Measurements from ENCODE around the gene TMEM184B. TPM values are rescaled to one million over a fixed set of nuclear protein-coding genes. Genes with fewer than 3 reads are reported as not detected.

TMEM184B gene
- total RNA-seq, 4 donors from 2014 or later: 39.4 to 108 (median 75.3) TPM

DNA sequence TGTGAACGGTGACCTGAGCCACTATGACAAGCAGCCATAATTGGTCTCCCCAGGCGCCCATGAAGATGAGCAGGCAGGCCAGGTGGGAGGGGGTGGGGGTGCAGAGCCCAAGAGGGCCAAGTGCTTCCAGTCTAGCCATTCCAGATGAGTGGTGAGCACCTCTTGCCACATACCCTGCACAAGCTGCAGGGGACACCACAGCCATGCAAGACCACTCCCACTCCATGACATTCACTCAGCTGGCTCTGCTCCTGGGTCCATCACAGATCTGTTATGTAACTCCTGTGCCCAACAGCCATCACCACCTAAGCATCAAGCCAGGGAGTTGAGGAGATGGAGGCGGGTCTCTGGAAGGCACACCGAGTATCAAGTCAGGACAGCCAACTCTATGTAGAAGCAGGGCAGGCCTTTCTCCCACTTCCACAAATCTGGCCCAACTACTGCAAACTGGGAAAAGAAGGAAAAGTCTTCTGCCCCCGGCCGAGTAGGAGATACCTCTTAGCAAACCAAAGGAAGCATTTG, 8.4 kb downstream of the TMEM184B start:
- no peak overlapping the region for H3K4me3 ChIP-seq
- 80% methylated on average over 5 of the region's 6 CpGs for WGBS
- H3K36me3 ChIP-seq: peaks cover 0 to 20% (median 3%) of the 10 kb centered on the region in 4 donors
- no peak for DNase-seq (ENCODE audit: extremely low spot score)
- H3K27me3 ChIP-seq: no peaks in the 10 kb centered on the region
- no peaks in the 10 kb centered on the region for H3K9me3 ChIP-seq
- TF ChIP-seq POLR2A (IDR thresholded peaks at IDR 0.05; ENCODE audit: low read depth) (no peak), POLR2AphosphoS5 (IDR thresholded peaks at IDR 0.05) (no peak), EP300 (IDR thresholded peaks at IDR 0.05) (no peak)
- TF ChIP-seq, protein P1, sequence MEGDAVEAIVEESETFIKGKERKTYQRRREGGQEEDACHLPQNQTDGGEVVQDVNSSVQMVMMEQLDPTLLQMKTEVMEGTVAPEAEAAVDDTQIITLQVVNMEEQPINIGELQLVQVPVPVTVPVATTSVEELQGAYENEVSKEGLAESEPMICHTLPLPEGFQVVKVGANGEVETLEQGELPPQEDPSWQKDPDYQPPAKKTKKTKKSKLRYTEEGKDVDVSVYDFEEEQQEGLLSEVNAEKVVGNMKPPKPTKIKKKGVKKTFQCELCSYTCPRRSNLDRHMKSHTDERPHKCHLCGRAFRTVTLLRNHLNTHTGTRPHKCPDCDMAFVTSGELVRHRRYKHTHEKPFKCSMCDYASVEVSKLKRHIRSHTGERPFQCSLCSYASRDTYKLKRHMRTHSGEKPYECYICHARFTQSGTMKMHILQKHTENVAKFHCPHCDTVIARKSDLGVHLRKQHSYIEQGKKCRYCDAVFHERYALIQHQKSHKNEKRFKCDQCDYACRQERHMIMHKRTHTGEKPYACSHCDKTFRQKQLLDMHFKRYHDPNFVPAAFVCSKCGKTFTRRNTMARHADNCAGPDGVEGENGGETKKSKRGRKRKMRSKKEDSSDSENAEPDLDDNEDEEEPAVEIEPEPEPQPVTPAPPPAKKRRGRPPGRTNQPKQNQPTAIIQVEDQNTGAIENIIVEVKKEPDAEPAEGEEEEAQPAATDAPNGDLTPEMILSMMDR (IDR thresholded peaks at IDR 0.05): no peak
- peaks cover 85 to 99% (median 90%) of the 10 kb centered on the region in 4 donors for H3K4me1 ChIP-seq
- intact Hi-C loops (cut with DNase I): loop anchor here (10.0 kb wide), 1 partner anchor 90 kb away; no protein-coding TSS in a partner anchor
- no peak overlapping the region for H3K27ac ChIP-seq (replicated peaks in 1 of 4)

DNA sequence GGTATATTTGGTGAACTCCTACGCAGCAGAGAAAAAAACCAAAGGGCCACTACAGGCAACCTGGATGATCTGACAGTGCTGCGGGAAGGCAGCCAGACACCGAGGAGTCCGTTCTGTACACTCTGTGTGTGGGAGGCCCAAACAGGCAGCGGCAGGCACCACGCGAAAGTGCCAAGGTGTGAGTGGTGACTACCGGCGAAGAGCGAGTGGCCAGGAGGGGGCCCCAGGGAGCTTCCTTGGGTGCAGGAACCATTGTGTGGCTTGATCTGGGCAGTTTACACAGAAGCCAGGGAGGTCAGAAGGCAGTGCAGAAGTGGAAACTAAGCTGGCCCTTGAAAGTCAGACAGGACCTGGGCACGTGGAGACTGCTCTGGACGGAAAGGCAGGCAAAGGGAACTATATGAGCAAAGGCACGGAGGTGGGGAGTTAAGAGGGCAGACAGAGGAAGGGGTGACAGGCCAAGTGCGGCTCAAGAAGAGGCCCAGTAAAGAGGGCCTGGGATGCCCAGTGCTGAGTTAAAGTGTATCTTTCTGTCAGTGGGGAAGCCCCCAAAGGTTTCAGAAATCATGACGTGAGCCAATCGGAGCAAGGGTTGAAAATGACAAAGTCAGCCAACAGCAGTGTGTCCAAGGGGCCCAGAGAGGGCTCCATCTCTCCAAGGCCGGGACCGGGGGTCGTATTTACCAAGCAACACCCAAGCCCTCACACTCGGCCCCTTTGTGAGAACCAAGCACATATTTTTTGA, 10.6 kb downstream of the TMEM184B start:
- Histone ChIP-seq H3K4me1 (peaks cover 87 to 99% (median 91%) of the 10 kb centered on the region in 4 donors), H3K27ac (replicated peaks in 1 of 4) (peak overlapping the region; percentile 83 to 91 (median 88)), H3K36me3 (peaks cover 0 to 20% (median 3%) of the 10 kb centered on the region in 4 donors), H3K9me3 (no peaks in the 10 kb centered on the region), H3K4me3 (no peak overlapping the region), H3K27me3 (no peaks in the 10 kb centered on the region)
- intact Hi-C loops (cut with DNase I): loop anchor here (10.0 kb wide), 1 partner anchor 93 kb away; no protein-coding TSS in a partner anchor
- no peak for DNase-seq (ENCODE audit: extremely low spot score)
- WGBS: 75% methylated on average over 19 of the region's 20 CpGs
- TF ChIP-seq, protein P1 (IDR thresholded peaks at IDR 0.05): peak; percentile 44 to 61 (median 51)
- TF ChIP-seq POLR2A (IDR thresholded peaks at IDR 0.05; ENCODE audit: low read depth): no peak
- peak in 1 of 2 donors; percentile 32 for TF ChIP-seq POLR2AphosphoS5 (IDR thresholded peaks at IDR 0.05)

DNA sequence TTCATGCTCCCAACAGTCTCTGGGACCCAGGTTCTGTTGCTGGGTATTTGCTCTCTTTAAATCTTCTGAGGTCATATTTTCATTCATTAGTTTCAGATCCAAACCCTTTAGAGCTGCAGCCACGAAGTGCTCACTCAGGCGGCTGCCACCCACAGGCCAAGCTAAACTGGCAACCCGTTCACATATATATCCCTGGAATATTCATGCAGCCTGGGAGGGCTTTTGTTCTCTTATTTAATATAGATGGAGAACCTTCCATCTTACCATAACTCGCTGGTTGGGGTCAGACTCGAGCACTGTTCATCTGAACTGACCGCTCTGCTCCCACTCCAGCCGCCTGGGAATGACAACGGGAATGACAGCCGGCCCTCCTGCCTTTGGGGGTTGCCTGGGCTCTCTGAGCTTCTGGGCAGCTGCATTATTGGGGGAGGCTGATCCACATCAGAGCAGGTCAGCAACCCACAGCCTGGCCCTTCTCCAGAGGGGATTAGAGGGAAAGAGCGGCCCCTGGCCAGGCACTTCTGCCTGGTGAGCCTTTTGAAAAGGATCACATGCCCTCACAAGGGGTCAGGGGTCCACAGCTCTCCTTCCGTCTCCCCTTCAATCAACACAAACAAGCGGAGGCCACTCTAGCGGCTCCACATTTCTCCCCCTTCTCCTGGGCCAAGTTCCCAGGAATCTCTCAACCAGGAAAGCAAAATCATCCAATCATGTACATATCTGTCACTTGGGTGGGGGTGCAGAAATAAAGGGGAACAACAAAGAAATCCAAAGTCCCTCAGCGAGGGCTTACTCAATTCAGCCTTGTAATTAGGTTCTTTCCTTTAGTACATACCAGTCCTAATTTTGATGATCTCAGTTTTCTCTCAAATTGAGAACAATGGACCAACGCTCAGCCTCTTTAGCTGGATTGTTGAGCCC, 11.8 kb downstream of the TMEM184B start:
- Histone ChIP-seq H3K4me1 (peaks cover 87 to 99% (median 91%) of the 10 kb centered on the region in 4 donors), H3K27ac (replicated peaks in 1 of 4) (peak overlapping the region; percentile 83 to 91 (median 88))
- intact Hi-C loops (cut with DNase I): loop anchor here (10.0 kb wide), 1 partner anchor 94 kb away; no protein-coding TSS in a partner anchor

DNA sequence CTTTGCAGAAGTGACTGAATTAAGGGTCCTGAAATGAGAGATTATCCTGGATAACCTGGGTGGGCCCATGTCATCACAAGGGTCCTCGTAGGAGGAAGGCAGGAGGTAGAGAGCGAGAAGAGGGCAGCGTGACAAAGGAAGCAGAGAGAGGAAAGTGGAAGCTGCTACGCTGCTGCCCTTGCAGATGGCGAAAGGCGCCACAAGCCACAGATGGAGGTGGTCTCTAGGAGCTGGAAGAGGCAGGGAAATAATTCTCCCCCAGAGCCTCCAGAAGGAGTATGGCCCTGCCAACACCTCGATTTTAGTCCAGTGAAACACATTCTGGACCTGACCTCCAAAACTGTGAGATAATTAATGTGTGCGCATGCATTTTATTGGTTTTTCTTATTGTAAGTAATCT, 13.4 kb downstream of the TMEM184B start:
- Histone ChIP-seq H3K4me1 (peaks cover 74 to 84% (median 81%) of the 10 kb centered on the region in 4 donors), H3K9me3 (no peaks in the 10 kb centered on the region), H3K4me3 (no peak overlapping the region), H3K27ac (replicated peaks in 1 of 4) (peak overlapping the region; percentile 83 to 91 (median 88)), H3K27me3 (no peaks in the 10 kb centered on the region), H3K36me3 (peaks cover 0 to 16% (median 3%) of the 10 kb centered on the region in 4 donors)
- DNase-seq (ENCODE audit: extremely low spot score): no peak
- TF ChIP-seq POLR2A (IDR thresholded peaks at IDR 0.05; ENCODE audit: low read depth) (no peak), POLR2AphosphoS5 (IDR thresholded peaks at IDR 0.05) (no peak)
- 81% methylated on average over 8 of the region's 8 CpGs for WGBS
- intact Hi-C loops (cut with DNase I): no loop called here

More for the DNA sequence above, 11.8 kb downstream of the TMEM184B start:
- Histone ChIP-seq H3K27me3 (no peaks in the 10 kb centered on the region), H3K36me3 (peaks cover 0 to 20% (median 3%) of the 10 kb centered on the region in 4 donors), H3K4me3 (peak overlapping the region in 3 of 4 donors; percentile 18 to 30 (median 24)), H3K9me3 (no peaks in the 10 kb centered on the region)
- 46% methylated on average over 13 of the region's 15 CpGs for WGBS
- TF ChIP-seq, protein P1 (IDR thresholded peaks at IDR 0.05): peak in 1 of 3 experiments; percentile 7
- TF ChIP-seq POLR2AphosphoS5 (IDR thresholded peaks at IDR 0.05): no peak
- DNase-seq (ENCODE audit: extremely low spot score): no peak
